ENCODE results near the gene GSG1L2.

Gene GSG1L2

DNA sequence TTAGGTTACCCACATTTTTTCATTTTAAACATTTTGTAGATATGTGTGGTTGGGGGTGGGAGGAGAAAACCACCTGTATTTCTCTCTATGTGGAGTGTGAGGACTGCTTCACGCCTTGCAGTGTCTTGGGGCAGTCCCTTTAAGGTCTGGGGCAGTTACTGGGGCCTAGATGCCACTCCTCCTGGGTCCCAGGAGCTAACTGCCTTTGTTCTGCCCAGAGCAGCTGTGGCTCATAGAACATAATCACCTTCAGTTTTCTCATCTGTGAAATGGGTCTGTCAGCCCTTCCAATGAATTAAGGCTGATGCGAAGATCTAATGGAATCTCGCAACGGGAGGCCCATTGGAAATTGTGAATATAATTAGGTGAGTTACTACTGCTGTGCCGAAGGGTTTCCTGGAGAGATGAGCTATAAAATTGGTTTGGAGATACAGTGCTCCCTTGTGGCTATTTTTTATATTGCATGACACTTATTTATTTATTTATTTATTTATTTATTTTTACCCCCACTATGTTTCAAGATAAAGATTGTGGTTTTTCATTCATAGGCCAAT, 53.4 kb downstream of the GSG1L2 start:
- TF ChIP-seq, protein P1, sequence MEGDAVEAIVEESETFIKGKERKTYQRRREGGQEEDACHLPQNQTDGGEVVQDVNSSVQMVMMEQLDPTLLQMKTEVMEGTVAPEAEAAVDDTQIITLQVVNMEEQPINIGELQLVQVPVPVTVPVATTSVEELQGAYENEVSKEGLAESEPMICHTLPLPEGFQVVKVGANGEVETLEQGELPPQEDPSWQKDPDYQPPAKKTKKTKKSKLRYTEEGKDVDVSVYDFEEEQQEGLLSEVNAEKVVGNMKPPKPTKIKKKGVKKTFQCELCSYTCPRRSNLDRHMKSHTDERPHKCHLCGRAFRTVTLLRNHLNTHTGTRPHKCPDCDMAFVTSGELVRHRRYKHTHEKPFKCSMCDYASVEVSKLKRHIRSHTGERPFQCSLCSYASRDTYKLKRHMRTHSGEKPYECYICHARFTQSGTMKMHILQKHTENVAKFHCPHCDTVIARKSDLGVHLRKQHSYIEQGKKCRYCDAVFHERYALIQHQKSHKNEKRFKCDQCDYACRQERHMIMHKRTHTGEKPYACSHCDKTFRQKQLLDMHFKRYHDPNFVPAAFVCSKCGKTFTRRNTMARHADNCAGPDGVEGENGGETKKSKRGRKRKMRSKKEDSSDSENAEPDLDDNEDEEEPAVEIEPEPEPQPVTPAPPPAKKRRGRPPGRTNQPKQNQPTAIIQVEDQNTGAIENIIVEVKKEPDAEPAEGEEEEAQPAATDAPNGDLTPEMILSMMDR (IDR thresholded peaks at IDR 0.05), result peak; percentile 45

DNA sequence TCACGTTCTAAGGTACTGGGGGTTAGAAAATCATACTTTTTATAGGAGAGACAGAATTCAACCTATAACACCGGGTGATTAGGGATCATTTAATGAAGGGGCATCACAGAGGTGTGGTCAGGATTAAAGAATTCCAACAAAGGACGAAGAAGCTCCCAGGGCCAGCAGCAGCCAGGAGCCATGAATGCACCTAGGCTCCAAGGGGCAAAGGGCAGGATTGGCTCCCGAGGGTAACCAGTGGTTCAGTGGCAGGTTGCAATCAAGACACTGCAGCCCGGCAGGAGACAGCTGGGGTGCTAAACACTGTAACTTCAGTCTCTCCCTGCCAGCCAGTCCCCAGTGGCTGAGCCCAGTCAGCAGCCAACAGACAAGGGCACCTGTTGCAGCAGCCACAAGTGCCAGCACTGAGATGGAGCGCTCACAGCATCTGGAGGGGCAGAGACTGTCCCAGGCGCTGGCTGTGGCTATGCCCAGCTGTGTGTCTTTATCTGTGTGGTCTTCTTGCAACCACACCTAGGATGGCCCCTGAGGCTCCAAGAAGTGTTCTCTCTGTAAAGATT, 54.4 kb downstream of the GSG1L2 start:
- TF ChIP-seq, protein P1 (IDR thresholded peaks at IDR 0.05), result no peak

DNA sequence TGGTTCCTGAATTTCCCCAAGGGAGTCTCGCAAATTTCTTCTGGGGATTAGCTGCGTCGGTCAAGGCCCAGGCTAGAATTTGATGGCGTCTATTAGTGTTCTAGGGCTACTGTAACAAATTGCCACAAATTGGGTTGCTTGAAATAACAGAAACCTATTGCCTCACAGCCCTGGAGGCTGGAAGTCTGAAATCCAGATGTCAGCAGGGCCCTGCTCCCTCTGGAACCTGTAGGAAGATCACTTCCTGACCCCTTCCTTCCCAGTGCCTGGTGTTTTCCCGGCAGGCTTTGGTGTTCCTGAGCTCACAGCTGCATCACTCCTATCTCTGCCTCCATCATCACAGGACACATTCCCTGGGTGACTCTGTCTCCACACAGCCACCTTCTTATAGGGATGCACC, 54.9 kb downstream of the GSG1L2 start:
- TF ChIP-seq, protein P1 (IDR thresholded peaks at IDR 0.05), result no peak

DNA sequence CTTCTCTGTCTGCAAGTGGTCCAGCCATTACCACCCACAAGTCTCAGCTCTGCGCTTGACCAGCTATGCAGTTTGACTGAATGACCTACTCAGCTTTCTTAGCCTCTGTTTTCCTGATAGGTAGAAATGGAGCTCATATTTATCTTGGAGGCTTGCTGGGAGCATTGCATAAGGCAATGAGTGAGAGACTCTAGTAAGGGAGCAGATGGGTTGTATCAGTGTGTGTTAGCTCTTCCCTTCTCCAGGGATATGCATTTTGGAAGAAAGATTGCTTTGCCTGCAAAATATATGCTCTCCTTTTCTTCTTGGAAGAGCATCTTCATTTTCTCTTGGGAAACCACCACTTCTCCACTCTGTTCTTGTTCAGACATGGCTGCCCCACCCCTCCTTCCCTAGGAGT, 56.6 kb downstream of the GSG1L2 start:
- TF ChIP-seq, protein P1 (IDR thresholded peaks at IDR 0.05), result no peak

DNA sequence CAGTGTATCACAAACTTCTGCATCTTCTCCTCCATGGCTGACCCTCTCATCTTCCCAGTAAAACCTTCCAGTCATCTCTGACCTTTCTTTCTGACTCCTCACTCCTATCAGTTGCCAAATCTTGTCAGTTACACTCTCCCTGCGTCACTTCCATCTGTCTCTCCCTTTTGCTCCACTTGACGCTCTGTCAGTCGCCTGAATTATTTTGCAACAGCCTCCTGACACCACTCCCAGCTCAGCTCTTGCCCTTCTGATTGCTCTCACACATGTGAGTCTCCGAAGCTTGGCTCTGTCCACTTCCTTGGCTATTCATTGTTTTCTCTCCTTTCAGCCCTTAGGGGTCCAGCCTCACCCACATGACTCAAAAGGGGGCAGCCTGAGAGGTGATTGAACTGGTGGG, 58.2 kb downstream of the GSG1L2 start:
- TF ChIP-seq, protein P1 (IDR thresholded peaks at IDR 0.05), result no peak

DNA sequence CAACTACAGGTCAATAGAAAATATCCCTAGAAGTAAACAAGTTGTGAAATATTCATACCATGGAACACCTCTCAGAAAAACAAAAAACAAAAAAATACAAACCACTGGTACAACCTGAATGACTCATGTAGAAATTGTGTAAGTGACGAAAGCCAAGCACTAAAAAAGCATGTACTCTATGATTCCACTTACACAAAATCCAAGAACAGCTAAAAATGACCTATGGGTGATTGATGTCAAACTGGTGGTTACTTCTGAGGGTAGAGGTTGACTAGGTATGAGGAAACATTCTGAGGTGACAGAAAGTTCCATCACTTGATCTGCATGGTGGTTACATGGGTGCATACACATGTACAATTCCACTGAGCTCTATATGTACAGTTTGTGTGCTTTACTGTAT, 61.6 kb downstream of the GSG1L2 start:
- TF ChIP-seq, protein P1 (IDR thresholded peaks at IDR 0.05), result no peak

GRCh38 chr17:9755083-9755482, 66.8 kb downstream of the GSG1L2 start:
- TF ChIP-seq, protein P1 (IDR thresholded peaks at IDR 0.05), result no peak

All from LNCAP (cell line).